IMR-90 (cell line): Measurements from ENCODE around the gene LTBP2.

Experiments used
- BHLHE40 ChIP-seq: fragments of 150-350 bp; IDR thresholded peaks from 2 replicates; pipeline ENCODE4 v1.6.1; 2016; ENCODE audit warnings: mild to moderate bottlenecking, low read depth, low read length
- CTCF ChIP-seq: conservative IDR thresholded peaks from 2 replicates; pipeline ENCODE4 v1.5.1; 2012; ENCODE audit warnings: mild to moderate bottlenecking, low read depth, low read length, improper control_type of control experiment
- ELK1 ChIP-seq: fragments of 150-350 bp; IDR thresholded peaks from 2 replicates; pipeline ENCODE4 v1.6.1; 2016; ENCODE audit warnings: low read depth, mild to moderate bottlenecking, low read length, moderate library complexity, borderline replicate concordance
- POLR2A ChIP-seq: IDR thresholded peaks from 2 replicates; pipeline ENCODE4 v1.6.1; 2012; ENCODE audit warnings: mild to moderate bottlenecking, low read depth, low read length
- RFX5 ChIP-seq: IDR thresholded peaks from 2 replicates; pipeline ENCODE4 v1.8.0; 2012; ENCODE audit warnings: low read depth, mild to moderate bottlenecking, low read length, moderate library complexity

- no peak for TF ChIP-seq CTCF
- no peak for TF ChIP-seq RFX5
- TF ChIP-seq ELK1: no peak
- TF ChIP-seq POLR2A: no peak
- no peak for TF ChIP-seq BHLHE40
These were observed 20.1 kb downstream of the LTBP2 start for GRCh38 chr14:74591899-74592298.
